ENCODE measurements around the gene SLC22A5. TPM values are rescaled to one million over a fixed set of nuclear protein-coding genes. Genes with fewer than 3 reads are reported as not detected.

Gene SLC22A5
- polyA plus RNA-seq (ENCODE audit: insufficient read length in 4 of 4): 10 to 100 TPM; 32.2 to 57.3 (median 48.5) TPM

- DNase-seq (ENCODE audit: low read depth in 4 of 4, low spot score in 2 of 4): peak in 3 of 4 donors; percentile 48 to 57 (median 54)
Measured at GRCh38 chr5:132369474-132370180, at the start of gene SLC22A5. SLC22A5 (plus strand) TSS chr5:132369710; CDS start chr5:132369973, 263 bp downstream.

GRCh38 chr5:132319975-132320374 lies 49.5 kb upstream of the SLC22A5 start:
- no peak for DNase-seq (ENCODE audit: low read depth in 4 of 4, low spot score in 2 of 4)

GRCh38 chr5:132321109-132321721 lies 48.3 kb upstream of the SLC22A5 start:
- no peak for DNase-seq (ENCODE audit: low read depth in 4 of 4, low spot score in 2 of 4)

GRCh38 chr5:132322266-132322665 lies 47.2 kb upstream of the SLC22A5 start:
- no peak for DNase-seq (ENCODE audit: low read depth in 4 of 4, low spot score in 2 of 4)

- no peak for DNase-seq (ENCODE audit: low read depth in 4 of 4, low spot score in 2 of 4)
Measured at GRCh38 chr5:132323202-132323601, 46.3 kb upstream of the SLC22A5 start.

- DNase-seq (ENCODE audit: low read depth in 4 of 4, low spot score in 2 of 4): no peak
Measured at GRCh38 chr5:132325691-132326090, 43.8 kb upstream of the SLC22A5 start.

- no peak for DNase-seq (ENCODE audit: low read depth in 4 of 4, low spot score in 2 of 4)
Measured at GRCh38 chr5:132327252-132327955, 42.1 kb upstream of the SLC22A5 start.

- DNase-seq (ENCODE audit: low read depth in 4 of 4, low spot score in 2 of 4): no peak
Measured at GRCh38 chr5:132334812-132335211, 34.7 kb upstream of the SLC22A5 start.

GRCh38 chr5:132335402-132335801 lies 34.1 kb upstream of the SLC22A5 start:
- DNase-seq (ENCODE audit: low read depth in 4 of 4, low spot score in 2 of 4): no peak

GRCh38 chr5:132339502-132339901 lies 30.0 kb upstream of the SLC22A5 start:
- no peak for DNase-seq (ENCODE audit: low read depth in 4 of 4, low spot score in 2 of 4)

- DNase-seq (ENCODE audit: low read depth in 4 of 4, low spot score in 2 of 4): no peak
Measured at GRCh38 chr5:132342291-132343180, 27.0 kb upstream of the SLC22A5 start.

GRCh38 chr5:132344775-132345514 lies 24.6 kb upstream of the SLC22A5 start:
- no peak for DNase-seq (ENCODE audit: low read depth in 4 of 4, low spot score in 2 of 4)

GRCh38 chr5:132353486-132353995 lies 16.0 kb upstream of the SLC22A5 start:
- DNase-seq (ENCODE audit: low read depth in 4 of 4, low spot score in 2 of 4): no peak

GRCh38 chr5:132354381-132355139 lies 14.9 kb upstream of the SLC22A5 start:
- DNase-seq (ENCODE audit: low read depth in 4 of 4, low spot score in 2 of 4): no peak

GRCh38 chr5:132355140-132355765 lies 14.3 kb upstream of the SLC22A5 start:
- DNase-seq (ENCODE audit: low read depth in 4 of 4, low spot score in 2 of 4): no peak

GRCh38 chr5:132358775-132359174 lies 10.7 kb upstream of the SLC22A5 start:
- DNase-seq (ENCODE audit: low read depth in 4 of 4, low spot score in 2 of 4): no peak

- no peak for DNase-seq (ENCODE audit: low read depth in 4 of 4, low spot score in 2 of 4)
Measured at GRCh38 chr5:132362086-132362485, 7.4 kb upstream of the SLC22A5 start.

- no peak for DNase-seq (ENCODE audit: low read depth in 4 of 4, low spot score in 2 of 4)
Measured at GRCh38 chr5:132363431-132364112, 5.9 kb upstream of the SLC22A5 start.

Measured in left renal cortex interstitium (tissue), 4 donors.